HG02973 (cell line): ENCODE data around the gene PDE4DIP.
"Not testable (repeated sequence)": the region's sequence is repeated elsewhere in the genome, so short reads cannot be mapped to it uniquely, and the experiment has no call there.

Experiments
- ATAC-seq: cut with Tn5 transposase; IDR thresholded peaks from one replicate; pipeline ENCODE4 v1.9.1; 2021; ENCODE audit warnings: moderate library complexity; ENCODE audit not compliant: unreplicated experiment

PDE4DIP gene

DNA sequence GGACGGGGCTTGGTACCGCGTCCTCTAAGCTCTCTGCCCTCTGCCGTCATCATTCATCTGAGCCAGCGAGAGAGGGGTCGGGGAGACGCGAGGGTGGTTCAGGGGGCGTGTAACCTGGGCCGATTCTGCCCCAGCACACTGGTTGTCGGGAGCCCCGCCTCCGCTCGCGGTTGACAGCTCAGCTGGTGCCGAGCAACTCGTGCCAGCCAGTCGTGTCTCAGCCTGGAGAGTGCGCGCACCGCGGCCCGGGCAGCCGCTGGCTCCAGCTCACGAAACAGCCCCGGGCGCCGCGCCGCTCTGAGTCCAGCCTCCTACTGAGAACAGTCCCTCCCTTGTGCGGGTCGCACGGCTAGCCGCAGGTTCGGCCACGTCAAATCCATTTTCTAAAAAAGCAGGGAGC, at the start of gene PDE4DIP:
Gene PDE4DIP, plus strand, starts transcription at position 209 of the 400 bp plus-strand sequence. CDS start 347 bp downstream, outside the sequence.
- not testable (repeated sequence) for ATAC-seq

DNA sequence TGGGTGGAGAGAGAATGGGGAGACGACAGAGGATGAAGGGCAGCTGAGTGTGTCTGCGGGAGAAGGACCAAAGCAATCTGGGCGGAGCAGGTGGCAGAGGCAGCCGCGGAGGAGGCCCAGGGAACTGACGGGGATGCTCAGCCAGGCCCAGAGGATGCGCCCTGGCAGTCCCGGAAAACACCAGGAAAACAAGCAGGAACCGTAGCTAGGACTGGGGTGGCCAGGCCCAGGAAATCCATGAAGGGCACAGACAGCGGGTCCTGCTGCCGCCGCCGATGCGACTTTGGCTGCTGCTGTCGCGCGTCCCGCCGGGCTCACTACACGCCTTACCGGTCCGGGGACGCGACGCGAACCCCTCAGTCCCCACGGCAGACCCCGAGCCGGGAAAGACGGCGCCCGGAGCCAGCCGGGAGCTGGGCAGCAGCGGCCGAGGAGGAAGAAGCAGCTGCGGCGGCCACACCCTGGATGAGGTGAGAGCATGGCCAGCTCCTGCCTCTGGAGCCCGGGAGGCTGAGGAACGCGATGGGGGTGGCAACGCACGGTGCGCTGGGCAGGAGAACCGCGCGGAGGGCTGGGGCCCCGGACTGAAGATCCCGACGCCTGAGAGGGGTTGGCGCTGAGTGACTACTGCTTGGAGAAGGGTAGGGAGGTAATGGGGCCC, 35.8 kb upstream of the PDE4DIP start:
- not testable (repeated sequence) for ATAC-seq

DNA sequence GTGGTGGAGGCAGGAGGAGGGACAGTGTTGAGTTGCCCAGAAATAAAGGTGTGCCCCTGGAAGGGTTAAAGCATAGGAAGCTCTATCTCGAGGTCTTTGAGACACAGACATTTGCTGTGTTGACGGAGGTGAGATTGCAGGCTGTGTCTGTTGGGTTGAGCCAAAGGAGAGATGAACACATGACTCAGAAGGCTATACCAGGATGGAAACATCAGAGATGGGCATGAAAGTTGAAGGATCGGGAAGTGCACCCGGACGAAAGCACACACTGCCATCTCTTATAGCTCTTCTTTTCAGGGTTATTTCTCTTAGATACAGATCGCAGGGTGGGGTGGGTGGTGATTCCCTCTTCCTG, 35.3 kb upstream of the PDE4DIP start:
- ATAC-seq, result not testable (repeated sequence)

DNA sequence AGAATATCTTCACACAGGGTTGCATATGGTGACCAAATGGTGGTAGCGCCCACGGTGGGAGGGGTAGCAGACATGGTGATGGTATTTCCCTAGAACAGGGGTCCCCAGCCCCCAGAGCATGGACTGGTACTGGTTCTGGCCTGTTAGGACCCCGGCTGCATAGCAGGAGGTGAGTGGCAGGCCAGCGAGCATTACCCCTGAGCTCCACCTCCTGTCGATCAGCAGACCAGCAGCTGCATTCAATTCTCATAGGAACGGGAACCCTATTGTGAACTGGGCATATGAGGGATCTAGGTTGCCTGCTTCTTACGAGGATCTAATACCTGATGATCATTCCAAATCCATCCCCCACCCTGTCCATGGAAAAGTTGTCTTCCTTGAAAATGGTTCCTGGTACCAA, 22.0 kb upstream of the PDE4DIP start:
- ATAC-seq, result not testable (repeated sequence)

DNA sequence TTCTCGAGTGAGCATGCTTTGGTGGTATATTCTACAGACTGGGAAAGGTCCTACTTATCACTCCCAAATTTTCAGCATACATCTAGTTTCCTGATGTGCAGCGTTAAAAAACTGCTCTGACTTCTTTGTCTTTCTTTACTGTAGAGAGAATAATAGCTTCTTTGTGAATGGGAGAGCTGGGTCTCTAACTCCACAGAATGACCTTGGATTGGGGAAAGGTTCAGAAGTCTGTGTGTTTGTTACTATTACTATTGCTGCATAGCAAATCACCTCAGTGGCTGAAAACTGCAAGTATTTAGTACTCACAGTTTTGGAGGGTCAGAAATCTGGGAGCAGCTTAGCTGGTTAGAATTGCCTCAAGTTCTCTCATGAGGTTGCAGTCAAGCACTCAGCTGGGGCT, 20.4 kb upstream of the PDE4DIP start:
- ATAC-seq, result not testable (repeated sequence)

GRCh38 chr1:148825029-148825428, 19.2 kb upstream of the PDE4DIP start:
- ATAC-seq, result not testable (repeated sequence)

DNA sequence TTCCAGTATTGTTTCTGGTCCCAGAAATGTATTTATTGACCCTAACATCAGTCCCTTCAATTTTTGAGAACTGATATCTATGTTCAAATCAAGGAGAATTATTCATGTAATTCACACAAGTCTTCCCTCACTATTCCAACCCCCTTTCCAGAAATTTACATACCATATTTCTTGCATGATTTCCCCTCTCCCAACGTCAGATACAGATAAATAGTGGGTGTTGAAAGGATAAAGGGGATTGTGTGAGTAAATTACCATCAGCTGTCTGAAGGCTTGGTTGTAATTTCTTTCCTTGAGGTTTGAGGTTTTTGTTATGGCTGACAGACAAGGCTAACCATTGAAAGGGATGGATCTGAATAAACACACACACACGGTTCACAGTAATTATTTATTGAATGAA, 15.7 kb upstream of the PDE4DIP start:
- not testable (repeated sequence) for ATAC-seq

DNA sequence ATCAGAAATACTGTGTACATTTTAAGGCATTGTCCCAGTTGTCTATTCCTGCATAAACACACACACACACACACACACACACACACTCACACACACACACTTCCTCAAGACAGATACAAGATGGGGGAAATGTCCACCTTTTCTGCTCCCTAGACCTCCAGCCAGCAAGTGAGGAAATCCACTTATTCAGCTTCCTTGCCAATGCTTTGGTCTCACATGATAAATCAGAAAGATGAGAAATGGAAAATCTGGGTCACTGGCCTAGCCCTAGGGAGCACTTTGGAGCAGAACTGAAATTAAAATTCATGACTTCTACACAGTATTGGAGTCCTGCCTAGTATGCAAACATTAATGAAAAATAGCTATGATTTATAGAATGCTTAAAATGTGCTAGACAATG, 15.3 kb upstream of the PDE4DIP start:
- not testable (repeated sequence) for ATAC-seq

DNA sequence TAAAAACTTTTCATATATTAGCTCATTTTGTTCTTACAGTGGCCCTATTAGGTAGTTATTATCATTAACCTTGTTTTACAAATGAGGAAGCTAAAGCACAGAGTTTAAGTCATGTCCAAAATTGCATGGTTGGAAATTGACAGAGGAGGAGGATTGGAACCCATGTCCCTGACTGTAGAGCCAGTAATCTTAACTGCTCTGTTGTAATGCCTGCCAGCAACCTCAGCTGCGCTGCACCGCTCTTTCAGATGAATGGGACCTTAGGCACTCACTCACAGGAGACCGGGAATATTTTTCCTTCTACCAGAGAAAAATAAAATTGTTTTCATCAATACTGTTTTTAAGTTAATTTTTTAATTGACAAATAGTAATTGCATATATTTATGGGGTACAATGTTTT, 14.9 kb upstream of the PDE4DIP start:
- not testable (repeated sequence) for ATAC-seq

DNA sequence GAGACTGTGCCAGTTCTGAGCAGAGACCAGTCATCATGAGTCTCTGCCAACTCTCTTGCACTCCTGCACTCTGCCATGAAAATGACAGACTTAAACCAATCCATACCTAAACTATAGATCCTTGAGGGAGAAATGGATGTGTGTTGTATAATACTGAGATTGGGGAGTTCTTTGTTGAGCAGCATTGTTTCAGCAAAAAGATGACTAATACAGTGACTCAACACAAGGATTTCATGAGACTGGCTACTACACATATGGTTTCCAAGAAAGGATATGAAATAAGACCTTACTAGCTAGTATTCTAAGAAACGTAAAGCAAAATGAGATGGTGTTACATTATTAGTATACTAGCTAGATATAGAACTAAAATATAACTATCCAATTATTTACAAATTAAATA, 3.0 kb upstream of the PDE4DIP start:
- not testable (repeated sequence) for ATAC-seq

GRCh38 chr1:148844651-148845050, 423 bp downstream of the PDE4DIP start:
- ATAC-seq, result not testable (repeated sequence)

GRCh38 chr1:148845068-148845467, 840 bp downstream of the PDE4DIP start:
- ATAC-seq, result not testable (repeated sequence)

- not testable (repeated sequence) for ATAC-seq
These were observed 6.1 kb downstream of the PDE4DIP start for GRCh38 chr1:148850347-148850746.

- ATAC-seq, result not testable (repeated sequence)
These were observed 6.6 kb downstream of the PDE4DIP start for GRCh38 chr1:148850840-148851239.

- ATAC-seq, result not testable (repeated sequence)
These were observed 7.5 kb downstream of the PDE4DIP start for GRCh38 chr1:148851684-148852083.

DNA sequence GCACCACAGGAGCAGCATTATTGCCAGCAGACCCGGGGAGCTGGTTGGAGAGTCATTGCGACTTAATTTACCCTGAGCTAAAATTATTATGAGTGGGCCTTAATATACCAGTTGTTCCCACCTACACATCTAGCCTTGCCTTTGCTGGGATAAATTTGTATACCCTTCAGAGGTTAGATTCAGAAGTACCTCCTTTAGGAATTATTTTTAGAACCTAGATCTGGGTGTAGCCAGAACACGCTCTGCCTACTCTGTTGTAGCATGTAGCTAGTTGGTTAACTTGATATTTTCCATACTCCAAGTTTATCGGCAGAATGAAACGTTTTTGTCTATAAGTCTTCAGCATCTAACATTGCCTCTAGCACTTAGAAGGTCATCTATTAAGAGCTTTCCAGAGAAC, 9.1 kb downstream of the PDE4DIP start:
- not testable (repeated sequence) for ATAC-seq

DNA sequence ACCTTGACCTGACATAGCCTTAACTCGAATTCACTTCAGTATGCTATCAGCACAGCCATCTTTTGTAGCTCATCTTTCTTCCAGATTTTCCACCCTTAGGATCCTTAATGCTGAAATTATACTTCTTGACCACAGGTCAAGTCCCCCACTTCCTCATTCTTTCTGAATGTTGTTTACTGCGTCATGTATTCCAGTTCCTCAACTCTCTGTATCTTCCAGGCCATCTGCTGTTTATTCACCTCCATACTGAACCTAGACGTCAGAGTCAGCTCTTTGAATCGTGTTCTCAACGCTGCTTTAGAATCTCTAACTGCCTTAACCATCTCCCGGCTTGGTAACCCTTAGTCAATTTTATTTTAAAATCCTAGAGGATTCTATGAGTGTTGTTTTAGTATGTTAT, 9.8 kb downstream of the PDE4DIP start:
- not testable (repeated sequence) for ATAC-seq

DNA sequence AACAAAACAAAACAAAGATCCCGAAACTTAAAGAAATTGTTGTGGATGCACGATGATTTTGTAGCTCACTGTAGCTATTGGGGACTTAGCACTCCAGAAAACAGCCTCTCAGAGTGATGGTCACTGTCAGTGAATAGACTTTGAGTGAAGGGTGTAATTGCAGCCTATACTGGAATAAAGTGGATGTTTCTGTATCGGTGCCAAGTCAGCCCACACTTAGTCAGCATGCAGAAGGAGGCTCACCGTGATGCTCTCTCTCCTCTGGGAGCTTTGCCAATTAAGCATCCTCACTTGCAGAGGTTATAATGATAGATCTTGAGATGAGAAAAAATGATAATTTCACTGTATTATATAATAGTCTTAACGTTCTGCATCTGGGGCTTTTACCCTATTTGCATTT, 11.1 kb downstream of the PDE4DIP start:
- not testable (repeated sequence) for ATAC-seq

DNA sequence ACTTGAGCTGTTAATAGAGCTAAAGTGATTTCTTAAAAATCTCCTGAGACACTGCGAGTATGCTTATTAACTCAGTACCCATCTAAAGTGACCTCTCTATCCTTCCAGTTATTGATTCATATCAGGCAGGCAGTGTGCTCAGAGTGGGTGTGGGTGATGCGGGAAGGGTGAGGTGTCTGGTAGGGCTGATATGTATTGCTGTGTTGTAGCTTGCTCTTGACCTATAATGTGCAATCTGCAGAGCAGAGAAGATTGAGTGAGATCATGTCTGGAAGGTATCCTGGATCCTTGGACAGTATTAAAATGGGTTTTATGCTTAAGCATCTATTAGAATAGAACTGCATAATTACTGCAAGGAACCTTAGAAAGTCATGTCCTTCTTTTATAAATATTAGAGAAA, 15.8 kb downstream of the PDE4DIP start:
- ATAC-seq, result not testable (repeated sequence)

- not testable (repeated sequence) for ATAC-seq
These were observed 16.5 kb downstream of the PDE4DIP start for GRCh38 chr1:148860579-148861259.

DNA sequence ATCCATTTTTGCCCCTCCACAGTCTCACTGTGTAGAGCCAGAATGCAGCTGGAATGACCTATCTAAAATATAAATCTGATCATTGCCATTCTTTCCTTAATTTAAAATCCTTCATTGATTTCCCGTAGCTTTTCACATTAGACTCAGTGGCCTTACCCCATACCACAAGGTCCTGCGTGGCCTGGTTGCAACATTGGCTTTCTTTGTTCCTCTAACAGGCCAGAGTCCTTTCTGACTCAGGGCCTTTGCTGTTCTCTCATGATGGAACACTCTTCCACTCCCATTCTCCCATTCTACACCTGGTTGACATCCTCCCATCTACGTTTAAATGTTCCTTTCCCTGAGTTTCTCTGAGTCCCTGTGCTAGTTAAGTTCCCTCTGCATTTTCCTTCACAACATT, 18.4 kb downstream of the PDE4DIP start:
- not testable (repeated sequence) for ATAC-seq

- not testable (repeated sequence) for ATAC-seq
These were observed 24.9 kb downstream of the PDE4DIP start for GRCh38 chr1:148868924-148869633.
